Measurements from ENCODE around the gene RAD51B. TPM values are rescaled to one million over a fixed set of nuclear protein-coding genes. Genes with fewer than 3 reads are reported as not detected.

RAD51B gene
- total RNA-seq, 1 experiment from 2014 or later = 20.0 TPM

- no peaks in the 10 kb centered on the region for H3K36me3 ChIP-seq (ENCODE audit: control insufficient read depth in 1 of 2, insufficient read depth in 2 of 2, low read length in 2 of 2)
- RAD21 ChIA-PET (ENCODE audit: low non-redundant PET in 1 of 2, low total read pairs in 2 of 2, uncharacterized antibody in 2 of 2, unreplicated experiment in 2 of 2) = no interaction called here
- BruUV-seq (replicated peaks) = no TSS peak
- no peak overlapping the region for H3K4me2 ChIP-seq (ENCODE audit: low read length)
- CTCF ChIA-PET = no interaction called here
- H3K27me3 ChIP-seq (ENCODE audit: insufficient read depth, low read length) = no peaks in the 10 kb centered on the region
- intact Hi-C loops (cut with micrococcal nuclease) = no loop called here
- no peaks in the 10 kb centered on the region for H3K79me2 ChIP-seq (ENCODE audit: insufficient read depth, low read length)
- DNase-seq (ENCODE audit: low read depth, low spot score) (no peak), ATAC-seq (no peak)
- no peak overlapping the region for H2AFZ ChIP-seq (ENCODE audit: low read depth, low read length, poor library complexity, severe bottlenecking)
- POLR2A ChIA-PET = no interaction called here
- H3K9me3 ChIP-seq (ENCODE audit: control insufficient read depth in 1 of 2, insufficient read depth in 1 of 2, low read depth in 1 of 2, low read length in 2 of 2) = no peaks in the 10 kb centered on the region
- H3K4me1 ChIP-seq (ENCODE audit: control insufficient read depth in 1 of 2, insufficient read depth in 2 of 2, low read length in 2 of 2) = peaks cover 21 to 31% of the 10 kb centered on the region in 2 experiments; a peak in 2 of 4 replicates
- no peak overlapping the region for H3K9ac ChIP-seq (ENCODE audit: low read length)
- TF ChIP-seq RAD21 (IDR thresholded peaks at IDR 0.05; ENCODE audit: low read depth) (no peak), SRF (IDR thresholded peaks at IDR 0.05; ENCODE audit: low read depth) (no peak), MAX (IDR thresholded peaks at IDR 0.05) (no peak), JUND (IDR thresholded peaks at IDR 0.05) (no peak), ZNF274 (IDR thresholded peaks at IDR 0.05; ENCODE audit: low read depth, low read length) (no peak), CEBPB (IDR thresholded peaks at IDR 0.05; ENCODE audit: low read depth) (no peak), EZH2 (IDR thresholded peaks at IDR 0.05) (no peak), ZFX (IDR thresholded peaks at IDR 0.05) (no peak), SP1 (IDR thresholded peaks at IDR 0.05; ENCODE audit: low read depth) (no peak), POLR2A (IDR thresholded peaks at IDR 0.05; ENCODE audit: borderline replicate concordance, extremely low read depth, insufficient read depth, insufficient read length) (no peak), EZH2phosphoT487 (IDR thresholded peaks at IDR 0.05; ENCODE audit: borderline replicate concordance) (no peak), TCF7L2 (IDR thresholded peaks at IDR 0.05; ENCODE audit: borderline replicate concordance, extremely low read depth, insufficient read depth, insufficient read length) (no peak), CTCF (IDR thresholded peaks at IDR 0.05 in 2 of 3, conservative IDR thresholded peaks at IDR 0.05 in 1 of 3; ENCODE audit: borderline replicate concordance in 1 of 3, insufficient read depth in 1 of 3, low read depth in 2 of 3, low read length in 2 of 3) (no peak), ATF3 (IDR thresholded peaks at IDR 0.05) (no peak), YY1 (IDR thresholded peaks at IDR 0.05; ENCODE audit: extremely low read depth, insufficient replicate concordance, low read depth, low read length) (no peak), ZBTB33 (IDR thresholded peaks at IDR 0.05; ENCODE audit: extremely low read depth, insufficient replicate concordance, low read length) (no peak), FOSL1 (IDR thresholded peaks at IDR 0.05; ENCODE audit: low read depth) (no peak), POLR2AphosphoS5 (IDR thresholded peaks at IDR 0.05; ENCODE audit: low read depth, low read length) (no peak), REST (IDR thresholded peaks at IDR 0.05; ENCODE audit: low read depth) (no peak)
- no peaks in the 10 kb centered on the region for H3K9me2 ChIP-seq (ENCODE audit: insufficient read depth)
- H3K27ac ChIP-seq (ENCODE audit: low read depth, low read length) = no peak overlapping the region
- no peaks in the 10 kb centered on the region for H4K20me1 ChIP-seq (ENCODE audit: insufficient read depth)
- H3K4me3 ChIP-seq (replicated peaks in 1 of 2; ENCODE audit: low read depth in 1 of 2, low read length in 2 of 2) = no peak overlapping the region
Observed at GRCh38 chr14:68658943-68659931, 839.7 kb downstream of the RAD51B start.

All from HCT116 (cell line).